Upper lobe of left lung (tissue), 4 donors: Measurements from ENCODE around the gene ETNPPL.

Experiments
- CTCF ChIP-seq, 6 experiments: fragments of 450-650 bp in 4 of 6; fragments of 200-600 bp in 2 of 6; sonication (generic) in 2 of 6; IDR thresholded peaks; one replicate each; pipeline ENCODE4 v1.5.1; 2016 to 2019; ENCODE audit warnings: antibody characterized with exemption in 6 of 6
- EP300 ChIP-seq, 4 donors: sonication (generic); formaldehyde crosslinking; IDR thresholded peaks; one replicate each; pipeline ENCODE4 v1.5.1; 2017; ENCODE audit warnings: antibody characterized with exemption in 4 of 4, control low read depth in 2 of 4
- POLR2AphosphoS5 ChIP-seq, 2 donors: sonication (generic); formaldehyde crosslinking; IDR thresholded peaks; one replicate each; pipeline ENCODE4 v1.5.1; 2017; ENCODE audit warnings: antibody characterized with exemption in 2 of 2

GRCh38 chr4:108793415-108793814 is 30.6 kb upstream of the ETNPPL start:
- TF ChIP-seq CTCF (IDR thresholded peaks at IDR 0.05) (no peak), POLR2AphosphoS5 (IDR thresholded peaks at IDR 0.05) (no peak), EP300 (IDR thresholded peaks at IDR 0.05) (no peak)
